Measurements from ENCODE around the gene PSIP1.

PSIP1 gene

DNA sequence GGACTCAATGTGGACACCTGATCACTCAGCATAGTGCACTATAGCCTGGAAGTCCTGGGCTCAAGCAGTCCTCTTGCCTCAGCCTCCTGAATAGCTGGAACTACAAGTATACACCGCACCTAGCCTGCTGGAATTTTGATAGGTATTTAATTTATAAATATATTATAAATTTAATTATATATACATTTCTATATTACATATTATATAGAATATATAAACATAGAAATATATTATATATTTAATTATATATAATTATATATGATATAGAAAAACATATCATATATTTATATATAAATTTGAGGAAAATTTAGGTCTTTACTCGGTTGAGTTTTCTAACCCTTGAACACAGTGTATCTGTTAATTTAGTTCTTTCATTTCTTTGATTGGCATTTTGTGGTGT is 15.2 kb upstream of the PSIP1 start:
- Histone ChIP-seq H3K79me2 (ENCODE audit: insufficient read depth, low read length) (no peaks in the 10 kb centered on the region), H3K9me2 (replicated peaks; ENCODE audit: low read depth, low read length) (no peaks in the 10 kb centered on the region), H3K27me3 (ENCODE audit: insufficient read depth, low read length, poor library complexity, severe bottlenecking) (no peaks in the 10 kb centered on the region), H3K9ac (ENCODE audit: low read depth, low read length, poor library complexity, severe bottlenecking) (no peak overlapping the region), H3K36me3 (ENCODE audit: insufficient read depth, low read length) (no peaks in the 10 kb centered on the region), H3K4me1 (ENCODE audit: insufficient read depth, low read length, poor library complexity, severe bottlenecking) (peaks cover 9% of the 10 kb centered on the region), H2AFZ (ENCODE audit: low read length) (no peak overlapping the region), H3K4me2 (ENCODE audit: low read depth, low read length, poor library complexity, severe bottlenecking) (no peak overlapping the region), H3K9me3 (ENCODE audit: insufficient read depth, low read depth, low read length) (no peaks in the 10 kb centered on the region), H4K20me1 (ENCODE audit: insufficient read depth, low read length, poor library complexity, severe bottlenecking) (no peaks in the 10 kb centered on the region), H3F3A (ENCODE audit: low read depth) (no peaks in the 10 kb centered on the region), H3K4me3 (ENCODE audit: low read length, poor library complexity, severe bottlenecking) (no peak overlapping the region)
- TF ChIP-seq EZH2phosphoT487 (IDR thresholded peaks at IDR 0.05; ENCODE audit: borderline replicate concordance): no peak
- TF ChIP-seq, protein P1, sequence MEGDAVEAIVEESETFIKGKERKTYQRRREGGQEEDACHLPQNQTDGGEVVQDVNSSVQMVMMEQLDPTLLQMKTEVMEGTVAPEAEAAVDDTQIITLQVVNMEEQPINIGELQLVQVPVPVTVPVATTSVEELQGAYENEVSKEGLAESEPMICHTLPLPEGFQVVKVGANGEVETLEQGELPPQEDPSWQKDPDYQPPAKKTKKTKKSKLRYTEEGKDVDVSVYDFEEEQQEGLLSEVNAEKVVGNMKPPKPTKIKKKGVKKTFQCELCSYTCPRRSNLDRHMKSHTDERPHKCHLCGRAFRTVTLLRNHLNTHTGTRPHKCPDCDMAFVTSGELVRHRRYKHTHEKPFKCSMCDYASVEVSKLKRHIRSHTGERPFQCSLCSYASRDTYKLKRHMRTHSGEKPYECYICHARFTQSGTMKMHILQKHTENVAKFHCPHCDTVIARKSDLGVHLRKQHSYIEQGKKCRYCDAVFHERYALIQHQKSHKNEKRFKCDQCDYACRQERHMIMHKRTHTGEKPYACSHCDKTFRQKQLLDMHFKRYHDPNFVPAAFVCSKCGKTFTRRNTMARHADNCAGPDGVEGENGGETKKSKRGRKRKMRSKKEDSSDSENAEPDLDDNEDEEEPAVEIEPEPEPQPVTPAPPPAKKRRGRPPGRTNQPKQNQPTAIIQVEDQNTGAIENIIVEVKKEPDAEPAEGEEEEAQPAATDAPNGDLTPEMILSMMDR (conservative IDR thresholded peaks at IDR 0.05; ENCODE audit: low read length): no peak

DNA sequence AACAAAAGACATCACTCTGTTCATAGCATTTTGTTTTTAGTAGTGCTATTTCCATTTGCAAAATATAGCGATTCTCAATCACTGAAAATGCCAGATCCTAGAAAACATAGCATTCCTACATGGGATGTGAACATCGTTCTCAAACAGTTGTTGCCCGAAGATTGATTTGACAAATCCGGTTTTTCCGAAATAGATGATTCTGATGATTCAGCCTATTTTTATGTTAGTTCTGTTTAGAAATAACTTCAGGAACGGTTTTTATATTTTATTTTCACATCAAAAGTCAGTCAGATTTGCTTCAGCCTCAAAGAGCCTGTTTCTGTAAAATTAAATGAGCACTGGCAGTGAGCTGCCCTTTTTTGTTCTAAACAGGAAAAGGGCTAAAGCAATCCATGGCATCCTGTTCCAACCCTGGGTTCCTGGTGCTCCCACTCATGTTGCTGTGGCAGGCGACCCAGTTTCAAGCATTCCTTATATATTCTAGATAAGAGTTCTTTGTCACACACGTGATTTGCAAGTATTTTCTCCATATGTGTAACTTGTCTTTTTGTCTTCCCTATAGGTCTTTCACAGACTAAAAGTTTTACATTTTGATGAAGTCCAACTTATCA is 14.2 kb upstream of the PSIP1 start:
- no peak overlapping the region for H3K9ac ChIP-seq (ENCODE audit: low read depth, low read length, poor library complexity, severe bottlenecking)
- no peak overlapping the region for H3K4me2 ChIP-seq (ENCODE audit: low read depth, low read length, poor library complexity, severe bottlenecking)
- peaks cover 5% of the 10 kb centered on the region for H3K4me1 ChIP-seq (ENCODE audit: insufficient read depth, low read length, poor library complexity, severe bottlenecking)
- H3K36me3 ChIP-seq (ENCODE audit: insufficient read depth, low read length): no peaks in the 10 kb centered on the region
- no peak for TF ChIP-seq EZH2phosphoT487 (IDR thresholded peaks at IDR 0.05; ENCODE audit: borderline replicate concordance)
- TF ChIP-seq, protein P1 (conservative IDR thresholded peaks at IDR 0.05; ENCODE audit: low read length): no peak
- no peak overlapping the region for H2AFZ ChIP-seq (ENCODE audit: low read length)
- H3K4me3 ChIP-seq (ENCODE audit: low read length, poor library complexity, severe bottlenecking): no peak overlapping the region
- H3F3A ChIP-seq (ENCODE audit: low read depth): no peaks in the 10 kb centered on the region
- H4K20me1 ChIP-seq (ENCODE audit: insufficient read depth, low read length, poor library complexity, severe bottlenecking): no peaks in the 10 kb centered on the region
- H3K9me3 ChIP-seq (ENCODE audit: insufficient read depth, low read depth, low read length): no peaks in the 10 kb centered on the region
- no peaks in the 10 kb centered on the region for H3K9me2 ChIP-seq (replicated peaks; ENCODE audit: low read depth, low read length)
- H3K79me2 ChIP-seq (ENCODE audit: insufficient read depth, low read length): no peaks in the 10 kb centered on the region
- H3K27me3 ChIP-seq (ENCODE audit: insufficient read depth, low read length, poor library complexity, severe bottlenecking): no peaks in the 10 kb centered on the region

DNA sequence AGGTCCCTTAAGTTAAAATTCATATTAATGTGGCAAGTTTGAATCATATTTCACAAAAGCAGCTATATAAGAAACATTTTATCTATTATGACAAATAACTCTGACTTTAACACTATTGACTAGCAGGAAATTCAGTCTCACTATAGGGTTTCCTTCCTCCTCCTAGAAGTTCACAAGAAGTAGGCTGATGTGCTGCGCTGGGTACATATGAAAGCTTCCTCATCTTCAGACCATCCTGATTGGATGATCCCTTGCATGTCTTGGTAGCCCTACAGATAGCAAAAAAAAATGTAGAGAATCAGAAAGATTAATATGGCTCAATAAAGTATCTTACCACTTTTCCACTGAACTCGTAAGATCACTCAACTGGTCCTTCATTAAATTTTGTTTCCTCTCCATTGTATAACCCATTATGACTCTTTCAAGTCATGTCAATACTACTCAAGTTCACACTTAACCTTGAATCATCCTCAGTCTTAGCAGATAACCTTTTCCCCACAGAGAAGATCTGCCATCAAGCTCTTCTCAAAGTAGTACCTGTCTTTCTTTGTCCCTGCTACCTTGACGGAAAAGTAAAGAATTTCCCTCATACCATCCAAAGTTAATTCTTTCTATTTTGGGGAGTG is 11.5 kb upstream of the PSIP1 start:
- Histone ChIP-seq H4K20me1 (ENCODE audit: insufficient read depth, low read length, poor library complexity, severe bottlenecking) (no peaks in the 10 kb centered on the region), H3K4me1 (ENCODE audit: insufficient read depth, low read length, poor library complexity, severe bottlenecking) (no peaks in the 10 kb centered on the region), H3K36me3 (ENCODE audit: insufficient read depth, low read length) (no peaks in the 10 kb centered on the region), H3F3A (ENCODE audit: low read depth) (no peaks in the 10 kb centered on the region), H3K9ac (ENCODE audit: low read depth, low read length, poor library complexity, severe bottlenecking) (no peak overlapping the region), H3K4me3 (ENCODE audit: low read length, poor library complexity, severe bottlenecking) (no peak overlapping the region), H3K9me2 (replicated peaks; ENCODE audit: low read depth, low read length) (no peaks in the 10 kb centered on the region), H3K79me2 (ENCODE audit: insufficient read depth, low read length) (no peaks in the 10 kb centered on the region), H3K4me2 (ENCODE audit: low read depth, low read length, poor library complexity, severe bottlenecking) (no peak overlapping the region), H3K27me3 (ENCODE audit: insufficient read depth, low read length, poor library complexity, severe bottlenecking) (no peaks in the 10 kb centered on the region), H2AFZ (ENCODE audit: low read length) (peak overlapping the region; percentile 83), H3K9me3 (ENCODE audit: insufficient read depth, low read depth, low read length) (no peaks in the 10 kb centered on the region)
- TF ChIP-seq, protein P1 (conservative IDR thresholded peaks at IDR 0.05; ENCODE audit: low read length): no peak
- no peak for TF ChIP-seq EZH2phosphoT487 (IDR thresholded peaks at IDR 0.05; ENCODE audit: borderline replicate concordance)

Data from Loucy (cell line).